Stimulated activated CD8-positive, alpha-beta memory T cell treated with anti-CD3 and anti-CD28 coated beads, Interleukin-4, amount 100 ng/mL, for 48 hours (primary cell): Measurements from ENCODE around the gene CABCOCO1.

ENCODE experiments used
- DNase-seq: peaks from one replicate; pipeline ENCODE4 v3.0.0-alpha.2; 2020

Gene CABCOCO1

GRCh38 chr10:61757525-61758397 lies 95.0 kb downstream of the CABCOCO1 start:
- DNase-seq, result no peak

DNA sequence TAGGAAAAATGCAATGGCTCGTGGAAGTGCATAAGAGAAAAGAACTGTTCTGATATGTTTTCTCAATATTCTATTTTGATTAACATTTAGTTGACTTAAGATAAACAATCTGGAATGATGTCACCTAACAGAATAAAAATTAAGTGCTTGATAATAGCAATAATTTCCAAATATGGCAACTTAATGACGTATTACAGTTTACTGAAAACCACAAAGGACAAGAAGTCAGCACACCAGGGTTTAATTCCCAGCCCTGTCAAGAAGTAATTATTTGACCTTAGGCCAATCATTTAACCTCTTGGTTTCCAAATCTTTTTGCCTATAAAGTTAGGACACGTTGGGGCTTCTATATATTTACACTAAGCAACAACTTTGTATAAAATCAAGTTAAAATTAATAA lies 95.7 kb downstream of the CABCOCO1 start:
- no peak for DNase-seq

GRCh38 chr10:61759751-61760150 lies 97.0 kb downstream of the CABCOCO1 start:
- DNase-seq, result no peak

DNA sequence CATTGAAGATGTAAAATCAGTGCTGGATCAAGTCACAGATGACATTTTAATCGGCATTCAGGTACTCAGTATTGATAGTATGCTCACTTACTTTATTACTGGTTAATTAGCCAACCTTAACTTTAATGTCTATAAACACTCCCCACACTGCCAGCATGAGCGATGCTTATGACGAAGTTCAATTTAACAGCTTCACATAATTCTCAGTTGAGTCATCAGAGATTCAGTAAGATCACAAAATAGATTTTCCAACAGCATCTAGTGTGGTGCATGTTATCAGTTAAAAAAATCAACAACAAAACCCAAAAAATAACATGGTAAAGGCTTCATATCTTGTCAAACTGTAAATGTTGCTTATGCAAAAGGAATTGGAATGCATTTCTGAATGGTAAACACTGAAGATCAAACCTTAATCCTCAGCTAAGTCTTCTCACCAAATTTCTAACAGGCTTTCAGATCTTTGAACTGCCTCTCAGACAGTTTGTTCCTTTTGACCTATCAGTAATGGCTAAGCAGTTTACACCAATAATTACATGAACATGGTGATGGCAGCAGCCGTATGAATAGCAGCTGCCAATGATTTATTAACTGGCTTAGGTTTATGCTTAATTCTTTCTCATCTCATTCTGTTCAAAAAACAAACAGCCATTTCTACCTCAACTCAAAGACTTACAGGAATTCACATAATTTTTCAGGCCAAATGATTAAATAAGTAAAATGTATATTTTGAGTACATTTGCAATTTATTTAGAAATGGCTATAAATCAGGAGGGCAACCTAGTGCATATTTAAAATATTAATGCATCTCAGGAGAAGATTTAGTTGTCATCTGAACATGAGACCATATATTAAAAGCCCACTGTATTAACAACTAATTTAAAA lies 98.5 kb downstream of the CABCOCO1 start:
- DNase-seq, result no peak

DNA sequence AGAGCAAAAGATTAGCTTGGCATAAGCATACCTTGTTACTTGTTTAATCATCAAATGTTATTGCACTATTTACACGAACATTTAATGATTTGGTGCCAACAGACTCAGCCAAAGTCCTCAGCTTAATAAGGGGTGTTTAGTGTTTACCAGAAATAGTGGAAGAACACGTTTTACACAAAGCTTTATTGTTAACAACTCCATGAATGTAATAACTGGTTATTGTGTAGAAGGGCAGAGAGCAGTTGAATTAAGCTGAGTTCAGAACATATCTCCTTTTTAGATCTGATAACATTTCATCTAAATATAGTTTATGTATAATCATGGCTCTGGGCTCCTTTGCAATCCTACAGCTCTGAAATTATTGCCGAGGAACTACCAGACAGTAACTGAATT lies 99.1 kb downstream of the CABCOCO1 start:
- DNase-seq, result no peak

DNA sequence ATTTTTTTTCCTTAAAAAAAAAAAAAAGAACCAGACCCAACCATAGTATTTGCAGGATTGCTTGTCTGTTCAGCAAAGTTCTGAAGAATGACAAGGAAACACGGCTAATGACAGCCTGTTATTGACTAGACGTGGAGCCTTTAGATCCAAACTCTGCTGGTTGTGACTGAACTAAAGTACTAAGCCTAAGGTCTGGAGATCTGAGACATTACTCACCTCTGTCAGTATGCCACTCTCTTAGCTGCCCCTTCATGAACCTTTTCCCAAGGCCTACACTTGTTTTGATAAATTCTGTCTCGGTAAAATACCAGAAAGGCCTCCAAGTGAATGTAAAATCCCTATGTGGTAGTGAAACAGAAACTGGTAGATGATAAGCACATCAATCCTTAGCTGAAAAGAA lies 101.0 kb downstream of the CABCOCO1 start:
- no peak for DNase-seq

DNA sequence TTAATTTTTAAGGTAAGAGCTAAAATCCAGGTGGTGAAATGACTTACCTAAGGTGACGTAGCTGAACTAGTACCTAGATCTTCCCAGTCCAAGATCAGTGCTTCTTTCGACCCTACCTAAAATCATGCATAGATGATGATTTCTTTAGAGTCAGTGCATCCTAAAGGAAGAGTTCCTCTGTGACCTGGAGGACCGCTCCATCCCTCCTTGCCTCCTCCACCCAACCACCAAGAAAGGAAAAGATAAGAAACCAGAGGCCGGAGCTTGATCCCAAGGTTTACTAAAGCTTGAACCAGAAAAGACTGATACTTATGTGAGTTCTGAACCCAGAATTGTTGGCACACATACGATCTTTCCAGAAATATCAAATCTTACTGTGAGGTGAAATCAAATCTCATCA lies 101.8 kb downstream of the CABCOCO1 start:
- DNase-seq, result no peak

DNA sequence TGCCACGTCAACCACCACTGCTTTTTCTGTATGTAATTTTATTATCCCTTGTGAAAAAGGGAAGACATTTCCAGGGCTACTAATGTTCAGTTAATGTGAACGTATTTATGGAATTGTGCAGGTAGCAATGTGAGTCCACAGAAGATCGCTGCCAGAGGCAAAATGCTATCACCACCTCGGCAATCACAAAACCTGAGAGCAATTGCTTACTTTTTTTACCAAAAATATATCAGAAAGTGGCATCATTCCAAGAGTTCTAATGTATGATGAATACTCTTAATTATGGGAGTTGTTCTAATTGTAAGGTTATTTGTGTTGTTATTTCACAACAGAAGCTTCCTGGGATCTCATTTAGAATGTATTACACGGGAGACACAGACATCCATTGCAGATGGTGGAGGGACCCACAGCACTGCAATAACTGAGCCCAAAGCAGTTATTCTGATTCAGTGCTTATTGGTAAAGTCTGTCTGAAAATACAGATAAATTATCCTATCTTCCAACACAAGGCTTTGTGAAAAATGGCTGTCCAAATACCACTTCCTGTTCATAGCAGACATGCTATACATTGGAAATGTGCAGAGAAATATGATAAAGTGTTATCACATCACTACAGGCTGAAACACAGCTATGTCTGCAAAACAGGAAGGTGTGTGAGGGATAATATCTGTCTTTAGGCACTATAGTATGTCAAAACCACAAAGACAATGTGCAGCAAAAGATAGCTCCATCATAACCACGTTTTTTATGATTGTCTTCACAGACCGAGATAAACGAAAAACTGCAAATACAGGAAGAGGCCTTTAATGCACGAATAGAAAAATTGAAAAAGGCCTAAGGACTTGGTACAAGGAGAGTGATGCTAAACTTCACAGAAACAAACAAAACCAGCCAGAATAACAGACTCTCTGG lies 102.7 kb downstream of the CABCOCO1 start:
- DNase-seq, result no peak

- no peak for DNase-seq
Measured at GRCh38 chr10:61766927-61767326, 104.2 kb downstream of the CABCOCO1 start.

GRCh38 chr10:61774031-61774430 lies 111.3 kb downstream of the CABCOCO1 start:
- DNase-seq, result no peak

GRCh38 chr10:61775111-61775510 lies 112.4 kb downstream of the CABCOCO1 start:
- DNase-seq, result no peak

- no peak for DNase-seq
Measured at GRCh38 chr10:61776615-61777266, 114.0 kb downstream of the CABCOCO1 start.

GRCh38 chr10:61778137-61778536 lies 115.4 kb downstream of the CABCOCO1 start:
- no peak for DNase-seq

GRCh38 chr10:61779276-61779675 lies 116.5 kb downstream of the CABCOCO1 start:
- no peak for DNase-seq

- DNase-seq, result peak; percentile 44
Measured at GRCh38 chr10:61779950-61780659, 117.4 kb downstream of the CABCOCO1 start.

GRCh38 chr10:61780732-61781131 lies 118.0 kb downstream of the CABCOCO1 start:
- no peak for DNase-seq

- peak; percentile 26 for DNase-seq
Measured at GRCh38 chr10:61781969-61782403, 119.3 kb downstream of the CABCOCO1 start.

- peak; percentile 62 for DNase-seq
Measured at GRCh38 chr10:61784354-61785133, 121.8 kb downstream of the CABCOCO1 start.

DNA sequence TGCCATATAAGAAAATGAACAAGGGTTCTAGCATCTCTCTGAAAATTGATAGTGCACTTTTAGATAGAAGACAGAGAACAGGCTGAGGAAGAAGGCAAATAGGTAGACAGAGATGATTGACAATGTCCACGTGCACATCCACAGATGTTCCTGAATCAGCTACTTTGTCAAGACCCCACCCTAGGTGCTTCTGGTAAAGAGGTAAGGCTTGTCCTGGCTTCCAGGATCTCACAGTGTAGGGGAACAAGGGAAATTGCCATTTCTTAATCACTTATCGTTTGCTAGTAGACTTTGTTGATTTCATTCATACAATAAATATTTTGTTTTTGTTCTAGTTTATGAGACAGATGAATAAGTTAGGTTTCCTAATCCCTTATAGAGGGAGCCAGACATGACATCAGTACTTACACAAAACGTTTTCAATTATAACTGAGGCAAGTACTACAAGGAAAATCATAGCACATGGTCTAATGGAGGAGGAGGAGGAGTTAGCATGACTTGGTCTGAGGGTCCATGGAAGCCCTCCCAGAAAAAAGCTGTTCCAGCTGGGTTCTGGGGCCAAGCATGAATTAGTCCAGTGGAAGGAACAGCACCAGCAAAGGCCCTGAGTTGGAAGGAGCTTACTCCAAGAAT lies 122.9 kb downstream of the CABCOCO1 start:
- no peak for DNase-seq

DNA sequence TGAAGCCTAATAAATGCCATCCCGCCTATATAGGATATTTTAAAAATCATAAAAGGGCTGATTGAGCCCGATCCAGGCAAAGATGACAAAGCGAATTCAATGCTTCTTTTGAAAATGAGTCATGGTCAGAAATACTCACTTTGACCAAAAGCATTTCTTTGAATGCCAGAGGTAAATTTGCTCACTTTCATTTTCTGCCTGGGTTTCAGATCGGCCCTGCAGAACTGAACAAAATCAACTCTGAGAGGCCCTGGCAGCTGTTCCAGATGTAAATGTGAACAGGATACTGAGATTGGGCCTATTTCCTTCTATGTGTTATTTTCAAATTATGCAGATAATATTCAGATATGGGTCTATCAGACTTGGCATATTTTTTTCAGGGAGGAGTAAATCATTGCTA lies 124.0 kb downstream of the CABCOCO1 start:
- DNase-seq, result peak; percentile 39
